ENCODE results near the gene KNTC1. TPM values are rescaled to one million over a fixed set of nuclear protein-coding genes. Genes with fewer than 3 reads are reported as not detected.

KNTC1 gene
- total and polyA plus RNA-seq, 2 of the 13 experiments (the other 11 are each of a cell fraction or from before 2014, with no cell fraction given) = 45.1 to 57.6 TPM

DNA sequence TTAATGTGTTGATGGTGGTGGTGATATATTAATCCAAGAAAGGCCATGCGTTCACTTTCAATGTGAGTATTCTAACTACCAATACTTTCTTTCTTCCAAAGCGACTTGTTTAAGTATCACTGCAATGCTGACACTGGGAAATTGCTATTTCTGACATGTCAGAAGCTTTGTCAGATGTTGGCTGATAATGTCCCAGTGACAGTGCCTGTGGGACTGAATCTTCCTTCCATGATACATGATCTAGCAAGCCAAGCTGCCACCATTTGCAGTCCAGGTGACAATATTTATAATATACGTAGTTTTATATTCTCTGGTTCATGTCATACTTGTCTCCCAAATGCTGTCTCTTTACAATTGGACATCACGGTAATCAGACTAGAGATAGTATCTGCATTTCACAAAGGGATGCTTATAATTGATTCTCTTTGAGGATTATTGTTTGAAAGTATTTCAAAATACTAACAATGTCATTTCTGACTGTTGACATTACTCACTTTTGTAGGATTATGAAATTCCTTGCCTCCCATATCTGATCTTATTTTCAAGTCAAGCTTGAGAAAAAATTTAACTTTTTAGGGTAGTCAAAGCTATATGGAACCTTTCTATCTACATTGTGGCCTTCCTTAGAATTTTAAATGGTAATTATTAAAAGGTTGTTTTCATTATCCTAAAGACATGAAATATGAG lies 57.3 kb downstream of the KNTC1 start:
- 98% methylated on average over 4 of the region's 4 CpGs for WGBS (ENCODE audit: low lambda C conversion rate)
- FAIRE-seq = no peak
- ChIA-PET POLR2A (no interaction called here), CTCF (ENCODE audit: low intra/inter-chr PET ratio, low total read pairs) (no interaction called here)
- Histone ChIP-seq H2AFZ (ENCODE audit: low read length) (no peak overlapping the region), H3K27me3 (ENCODE audit: control insufficient read depth in 1 of 2, insufficient read depth in 2 of 2, low read length in 2 of 2) (no peaks in the 10 kb centered on the region), H3K9ac (ENCODE audit: insufficient read depth, low read depth, low read length) (no peak overlapping the region), H3K4me3 (replicated peaks in 1 of 3; ENCODE audit: insufficient read depth in 1 of 3, low read depth in 2 of 3, low read length in 3 of 3) (no peak overlapping the region), H3K4me1 (ENCODE audit: insufficient read depth, low read length) (peaks cover 6% of the 10 kb centered on the region; the same call in 1 of the 2 replicates), H3K9me3 (ENCODE audit: low read length) (no peaks in the 10 kb centered on the region), H3K36me3 (replicated peaks in 1 of 2; ENCODE audit: control insufficient read depth in 1 of 2, insufficient read depth in 2 of 2, low read length in 2 of 2) (peaks cover 10 to 62% of the 10 kb centered on the region in 2 experiments), H4K20me1 (ENCODE audit: insufficient read depth, low read length) (no peaks in the 10 kb centered on the region), H3K79me2 (ENCODE audit: insufficient read depth, low read length) (no peaks in the 10 kb centered on the region), H3K4me2 (ENCODE audit: low read depth, low read length) (no peak overlapping the region), H3K27ac (ENCODE audit: extremely low read length, insufficient read depth, low read length) (no peak overlapping the region)
- no peak for DNase-seq (ENCODE audit: low spot score)
- TF ChIP-seq ZNF782 (CRISPR knock-in tag; IDR thresholded peaks at IDR 0.05; ENCODE audit: borderline replicate concordance) = no peak
- no peak for TF ChIP-seq FIP1L1 (IDR thresholded peaks at IDR 0.05; ENCODE audit: borderline replicate concordance, insufficient read depth, low read depth, low read length)
- no peak for TF ChIP-seq ZMYM4 (CRISPR knock-in tag; IDR thresholded peaks at IDR 0.05)
- TF ChIP-seq, protein P1, sequence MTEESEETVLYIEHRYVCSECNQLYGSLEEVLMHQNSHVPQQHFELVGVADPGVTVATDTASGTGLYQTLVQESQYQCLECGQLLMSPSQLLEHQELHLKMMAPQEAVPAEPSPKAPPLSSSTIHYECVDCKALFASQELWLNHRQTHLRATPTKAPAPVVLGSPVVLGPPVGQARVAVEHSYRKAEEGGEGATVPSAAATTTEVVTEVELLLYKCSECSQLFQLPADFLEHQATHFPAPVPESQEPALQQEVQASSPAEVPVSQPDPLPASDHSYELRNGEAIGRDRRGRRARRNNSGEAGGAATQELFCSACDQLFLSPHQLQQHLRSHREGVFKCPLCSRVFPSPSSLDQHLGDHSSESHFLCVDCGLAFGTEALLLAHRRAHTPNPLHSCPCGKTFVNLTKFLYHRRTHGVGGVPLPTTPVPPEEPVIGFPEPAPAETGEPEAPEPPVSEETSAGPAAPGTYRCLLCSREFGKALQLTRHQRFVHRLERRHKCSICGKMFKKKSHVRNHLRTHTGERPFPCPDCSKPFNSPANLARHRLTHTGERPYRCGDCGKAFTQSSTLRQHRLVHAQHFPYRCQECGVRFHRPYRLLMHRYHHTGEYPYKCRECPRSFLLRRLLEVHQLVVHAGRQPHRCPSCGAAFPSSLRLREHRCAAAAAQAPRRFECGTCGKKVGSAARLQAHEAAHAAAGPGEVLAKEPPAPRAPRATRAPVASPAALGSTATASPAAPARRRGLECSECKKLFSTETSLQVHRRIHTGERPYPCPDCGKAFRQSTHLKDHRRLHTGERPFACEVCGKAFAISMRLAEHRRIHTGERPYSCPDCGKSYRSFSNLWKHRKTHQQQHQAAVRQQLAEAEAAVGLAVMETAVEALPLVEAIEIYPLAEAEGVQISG (CRISPR knock-in tag; IDR thresholded peaks at IDR 0.05) = no peak
- TF ChIP-seq, protein P2, sequence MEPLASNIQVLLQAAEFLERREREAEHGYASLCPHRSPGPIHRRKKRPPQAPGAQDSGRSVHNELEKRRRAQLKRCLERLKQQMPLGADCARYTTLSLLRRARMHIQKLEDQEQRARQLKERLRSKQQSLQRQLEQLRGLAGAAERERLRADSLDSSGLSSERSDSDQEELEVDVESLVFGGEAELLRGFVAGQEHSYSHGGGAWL (CRISPR knock-in tag; IDR thresholded peaks at IDR 0.05) = no peak
- no peak for TF ChIP-seq ZBTB42 (CRISPR knock-in tag; IDR thresholded peaks at IDR 0.05)
- no peak for TF ChIP-seq GFI1 (CRISPR knock-in tag; IDR thresholded peaks at IDR 0.05; ENCODE audit: borderline replicate concordance)
- no peak for ATAC-seq
- BruUV-seq (replicated peaks) = no TSS peak
- in situ Hi-C loops (cut with HindIII; ENCODE audit: extremely low pct_ligation_motif_present, low pct_unique_long_range_greater_than_20kb) (no loop called here), intact Hi-C loops (cut with micrococcal nuclease; ENCODE audit: unreplicated experiment) (no loop called here)

Measured in HepG2 (cell line).